Omental fat pad (tissue), 4 donors: ENCODE results near the gene RPS2. TPM values are rescaled to one million over a fixed set of nuclear protein-coding genes. Genes with fewer than 3 reads are reported as not detected.

Source experiments
- ATAC-seq: fragments of 150-250 bp; one replicate; pipeline ENCODE4 v1.9.1; 2016; ENCODE audit warnings: mild to moderate bottlenecking, moderate library complexity; ENCODE audit not compliant: low FRiP score
- DNase-seq: peaks from one replicate; pipeline ENCODE4 v3.0.0-alpha.2; 2019; ENCODE audit warnings: low spot score
- CTCF ChIP-seq, 3 donors: fragments of 450-650 bp; IDR thresholded peaks; one replicate each; pipeline ENCODE4 v1.5.1; 2016 to 2017; ENCODE audit warnings: antibody characterized with exemption in 3 of 3, mild to moderate bottlenecking in 3 of 3, moderate library complexity in 2 of 3
- total RNA-seq, 4 donors: library from RNA; depleted of rRNA; stranded (reverse); fragments of >200 nt; gene quantifications; one replicate each; pipeline ENCODE4 v1.1.0, GENCODE V29; 2016

The RPS2 gene
- total RNA-seq, 4 donors from 2014 or later: 1,362 to 1,656 (median 1,543) TPM

GRCh38 chr16:2002406-2003230, 38.0 kb upstream of the RPS2 start:
- DNase-seq (no peak), ATAC-seq (no peak)
- TF ChIP-seq CTCF (IDR thresholded peaks at IDR 0.05): no peak

GRCh38 chr16:2001456-2002355, 37.1 kb upstream of the RPS2 start:
- no peak for ATAC-seq
- no peak for TF ChIP-seq CTCF (IDR thresholded peaks at IDR 0.05)
- DNase-seq: no peak

- no peak for DNase-seq
- no peak for TF ChIP-seq CTCF (IDR thresholded peaks at IDR 0.05)
- no peak for ATAC-seq
Observed at GRCh38 chr16:2001035-2001434, 36.4 kb upstream of the RPS2 start.

GRCh38 chr16:1999866-2000514, 35.4 kb upstream of the RPS2 start:
- no peak for TF ChIP-seq CTCF (IDR thresholded peaks at IDR 0.05)
- ATAC-seq: no peak
- DNase-seq: no peak

GRCh38 chr16:1998852-1999801, 34.5 kb upstream of the RPS2 start:
- DNase-seq (no peak), ATAC-seq (no peak)
- TF ChIP-seq CTCF (IDR thresholded peaks at IDR 0.05): no peak

GRCh38 chr16:1998360-1998835, 33.8 kb upstream of the RPS2 start:
- ATAC-seq (no peak), DNase-seq (no peak)
- TF ChIP-seq CTCF (IDR thresholded peaks at IDR 0.05): no peak
